Measurements from ENCODE around the gene CEP57L1. TPM values are rescaled to one million over a fixed set of nuclear protein-coding genes. Genes with fewer than 3 reads are reported as not detected.
A peak's percentile ranks its signal among the peaks of the same experiment; 100 is the strongest.

Gene CEP57L1
- total and polyA plus RNA-seq, 3 donors from 2014 or later: 32.5 to 50.6 (median 32.7) TPM

DNA sequence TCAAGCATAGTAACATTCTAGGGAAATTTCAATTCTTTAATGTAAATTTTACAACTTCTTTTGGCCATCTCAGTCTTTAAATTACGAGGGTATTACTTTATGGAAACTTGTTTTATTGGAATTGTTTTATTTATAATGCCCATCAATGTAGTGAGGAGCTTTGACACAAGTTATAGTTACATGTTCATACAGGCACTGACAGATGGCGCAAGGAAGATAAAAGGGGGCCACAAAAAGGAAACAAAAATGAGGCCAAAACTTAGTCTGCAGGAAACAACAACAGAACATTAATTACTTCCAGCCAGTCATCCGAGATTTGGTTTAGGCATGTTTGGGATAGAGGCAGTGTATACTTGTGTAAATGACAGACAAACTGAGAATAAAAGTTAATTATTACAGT is 18.9 kb upstream of the CEP57L1 start:
- 75 to 77% methylated on average over 3 of the region's 3 CpGs for WGBS, 2 donors
- no peak overlapping the region for H3K4me3 ChIP-seq
- no peak overlapping the region for H3K27ac ChIP-seq
- no peaks in the 10 kb centered on the region for H3K27me3 ChIP-seq
- H3K36me3 ChIP-seq (ENCODE audit: low read depth, missing control alignments): no peaks in the 10 kb centered on the region
- no peak for DNase-seq
- no peaks in the 10 kb centered on the region for H3K9me3 ChIP-seq
- TF ChIP-seq, protein P1, sequence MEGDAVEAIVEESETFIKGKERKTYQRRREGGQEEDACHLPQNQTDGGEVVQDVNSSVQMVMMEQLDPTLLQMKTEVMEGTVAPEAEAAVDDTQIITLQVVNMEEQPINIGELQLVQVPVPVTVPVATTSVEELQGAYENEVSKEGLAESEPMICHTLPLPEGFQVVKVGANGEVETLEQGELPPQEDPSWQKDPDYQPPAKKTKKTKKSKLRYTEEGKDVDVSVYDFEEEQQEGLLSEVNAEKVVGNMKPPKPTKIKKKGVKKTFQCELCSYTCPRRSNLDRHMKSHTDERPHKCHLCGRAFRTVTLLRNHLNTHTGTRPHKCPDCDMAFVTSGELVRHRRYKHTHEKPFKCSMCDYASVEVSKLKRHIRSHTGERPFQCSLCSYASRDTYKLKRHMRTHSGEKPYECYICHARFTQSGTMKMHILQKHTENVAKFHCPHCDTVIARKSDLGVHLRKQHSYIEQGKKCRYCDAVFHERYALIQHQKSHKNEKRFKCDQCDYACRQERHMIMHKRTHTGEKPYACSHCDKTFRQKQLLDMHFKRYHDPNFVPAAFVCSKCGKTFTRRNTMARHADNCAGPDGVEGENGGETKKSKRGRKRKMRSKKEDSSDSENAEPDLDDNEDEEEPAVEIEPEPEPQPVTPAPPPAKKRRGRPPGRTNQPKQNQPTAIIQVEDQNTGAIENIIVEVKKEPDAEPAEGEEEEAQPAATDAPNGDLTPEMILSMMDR (IDR thresholded peaks at IDR 0.05): no peak
- TF ChIP-seq POLR2A (IDR thresholded peaks at IDR 0.05): no peak
- H3K4me1 ChIP-seq: peaks cover 16% of the 10 kb centered on the region
- intact Hi-C loops (cut with DNase I; ENCODE audit: low total_unique reads): no loop called here

DNA sequence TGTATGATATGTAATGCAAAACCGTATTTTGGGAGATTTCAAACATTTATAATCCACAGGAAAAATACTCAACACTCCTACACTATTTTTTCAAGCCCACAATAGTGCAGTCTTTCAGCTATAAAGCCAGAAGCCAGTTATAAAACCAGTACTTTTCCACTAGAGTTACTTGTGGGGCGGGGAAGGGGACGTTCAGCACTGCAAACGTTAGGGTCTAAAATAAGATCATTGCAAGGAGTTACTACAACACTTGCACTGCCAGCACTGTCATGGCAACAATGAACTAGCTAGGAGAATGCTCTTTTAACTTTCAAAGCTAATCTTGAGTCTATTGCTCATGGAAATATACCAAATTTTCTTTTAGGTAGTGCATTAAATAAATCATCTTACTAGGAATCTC is 15.3 kb upstream of the CEP57L1 start:
- 23 to 31% methylated on average over 4 of the region's 4 CpGs for WGBS, 2 donors
- Histone ChIP-seq H3K4me1 (peaks cover 23% of the 10 kb centered on the region), H3K36me3 (ENCODE audit: low read depth, missing control alignments) (no peaks in the 10 kb centered on the region), H3K4me3 (no peak overlapping the region), H3K9me3 (no peaks in the 10 kb centered on the region), H3K27me3 (no peaks in the 10 kb centered on the region), H3K27ac (peak overlapping the region in 1 of 2 donors; percentile 26)
- DNase-seq: peak; percentile 57
- TF ChIP-seq, protein P1 (IDR thresholded peaks at IDR 0.05): no peak
- TF ChIP-seq POLR2A (IDR thresholded peaks at IDR 0.05): no peak
- intact Hi-C loops (cut with DNase I; ENCODE audit: low total_unique reads): no loop called here

DNA sequence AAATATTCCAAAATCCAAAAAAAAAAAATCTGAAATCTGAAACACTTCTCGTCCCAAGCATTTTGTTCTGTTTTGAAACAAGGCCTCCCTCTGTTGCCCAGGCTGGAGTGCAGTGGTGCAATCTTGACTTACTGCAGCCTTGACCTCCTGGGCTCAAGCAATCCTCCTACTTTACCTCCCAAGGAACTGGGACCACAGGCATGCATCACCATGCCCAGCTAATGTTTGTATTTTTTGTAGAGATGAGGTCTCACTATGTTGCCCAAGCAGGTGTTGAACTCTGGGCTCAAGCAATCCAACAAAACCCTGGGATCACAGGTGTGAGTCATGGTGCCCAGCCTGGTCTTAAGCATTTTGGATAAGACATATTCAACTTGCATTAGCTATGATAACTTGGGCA is 14.3 kb upstream of the CEP57L1 start:
- intact Hi-C loops (cut with DNase I; ENCODE audit: low total_unique reads): no loop called here
- H3K36me3 ChIP-seq (ENCODE audit: low read depth, missing control alignments): no peaks in the 10 kb centered on the region
- H3K27ac ChIP-seq: no peak overlapping the region
- H3K4me1 ChIP-seq: peaks cover 23% of the 10 kb centered on the region
- no peaks in the 10 kb centered on the region for H3K27me3 ChIP-seq
- no peaks in the 10 kb centered on the region for H3K9me3 ChIP-seq
- TF ChIP-seq, protein P1 (IDR thresholded peaks at IDR 0.05): no peak
- TF ChIP-seq POLR2A (IDR thresholded peaks at IDR 0.05): no peak
- no peak for DNase-seq
- WGBS, 2 donors: 30 to 37% methylated on average over 1 of the region's 1 CpG
- H3K4me3 ChIP-seq: no peak overlapping the region

DNA sequence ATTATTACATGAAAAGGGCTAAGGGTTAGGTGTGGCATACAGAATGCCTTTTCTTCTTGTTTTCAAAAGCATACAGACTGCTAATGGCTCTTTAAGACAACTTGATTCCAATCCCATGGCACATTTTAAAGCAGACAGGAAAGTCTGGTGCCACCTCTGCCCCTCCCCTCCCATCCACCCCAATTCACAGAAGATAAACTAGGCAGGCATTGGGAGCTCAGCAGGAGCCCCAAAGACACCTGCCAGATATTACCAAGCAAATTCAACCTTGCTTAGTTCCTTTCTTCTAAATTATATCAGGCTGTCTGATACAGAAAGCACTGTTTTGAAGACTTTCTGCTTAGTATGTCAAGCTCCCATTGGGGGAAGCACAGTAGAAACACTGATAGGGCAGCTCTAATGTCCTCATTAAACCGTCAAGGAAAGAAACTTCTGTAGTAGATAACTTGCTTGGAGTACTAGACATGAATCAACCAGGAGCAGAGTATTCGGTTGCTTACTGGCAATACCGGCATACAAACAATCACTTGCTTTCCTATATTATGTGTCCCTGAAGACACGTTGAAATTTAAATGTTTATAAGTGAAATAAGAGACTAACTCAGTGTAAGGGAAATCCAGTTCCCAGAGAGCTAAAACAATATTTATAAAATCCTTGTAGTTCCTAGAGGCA is 13.7 kb upstream of the CEP57L1 start:
- no peaks in the 10 kb centered on the region for H3K36me3 ChIP-seq (ENCODE audit: low read depth, missing control alignments)
- peak overlapping the region in 1 of 2 donors; percentile 31 for H3K27ac ChIP-seq
- intact Hi-C loops (cut with DNase I; ENCODE audit: low total_unique reads): no loop called here
- no peaks in the 10 kb centered on the region for H3K27me3 ChIP-seq
- TF ChIP-seq, protein P1 (IDR thresholded peaks at IDR 0.05): no peak
- no peak for TF ChIP-seq POLR2A (IDR thresholded peaks at IDR 0.05)
- no peak for DNase-seq
- H3K4me3 ChIP-seq: no peak overlapping the region
- H3K4me1 ChIP-seq: peaks cover 23% of the 10 kb centered on the region
- no peaks in the 10 kb centered on the region for H3K9me3 ChIP-seq
- 59 to 62% methylated on average over 4 of the region's 4 CpGs for WGBS, 2 donors

DNA sequence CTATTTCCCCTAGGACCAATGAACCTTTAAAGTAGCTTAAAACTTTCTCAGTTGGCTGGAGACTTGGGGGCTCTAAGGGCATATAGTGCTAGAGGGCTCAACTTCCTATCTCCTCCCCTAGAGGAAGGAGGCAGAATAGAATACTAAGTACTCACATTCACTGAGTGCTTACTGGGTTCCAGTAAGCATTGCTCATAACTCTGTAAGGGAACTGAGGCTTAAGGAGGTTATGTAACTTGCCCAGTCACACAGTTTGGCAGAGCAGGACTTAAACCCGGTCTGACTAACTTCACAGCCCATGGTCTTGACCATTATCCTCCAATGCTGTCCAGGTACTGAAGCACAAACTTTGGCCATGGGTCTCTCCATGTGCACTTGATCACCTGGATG is 13.1 kb upstream of the CEP57L1 start:
- H3K4me1 ChIP-seq: peaks cover 23% of the 10 kb centered on the region
- WGBS, 2 donors: 89 to 100% methylated on average over 1 of the region's 1 CpG
- intact Hi-C loops (cut with DNase I; ENCODE audit: low total_unique reads): no loop called here

More for the DNA sequence above, 13.1 kb upstream of the CEP57L1 start:
- no peak overlapping the region for H3K4me3 ChIP-seq
- H3K27ac ChIP-seq: peak overlapping the region in 1 of 2 donors; percentile 31
- H3K9me3 ChIP-seq: no peaks in the 10 kb centered on the region
- no peak for DNase-seq
- no peaks in the 10 kb centered on the region for H3K36me3 ChIP-seq (ENCODE audit: low read depth, missing control alignments)
- TF ChIP-seq, protein P1 (IDR thresholded peaks at IDR 0.05): no peak
- TF ChIP-seq POLR2A (IDR thresholded peaks at IDR 0.05): no peak
- no peaks in the 10 kb centered on the region for H3K27me3 ChIP-seq
